ENCODE results near the gene RHOJ.

The RHOJ gene

DNA sequence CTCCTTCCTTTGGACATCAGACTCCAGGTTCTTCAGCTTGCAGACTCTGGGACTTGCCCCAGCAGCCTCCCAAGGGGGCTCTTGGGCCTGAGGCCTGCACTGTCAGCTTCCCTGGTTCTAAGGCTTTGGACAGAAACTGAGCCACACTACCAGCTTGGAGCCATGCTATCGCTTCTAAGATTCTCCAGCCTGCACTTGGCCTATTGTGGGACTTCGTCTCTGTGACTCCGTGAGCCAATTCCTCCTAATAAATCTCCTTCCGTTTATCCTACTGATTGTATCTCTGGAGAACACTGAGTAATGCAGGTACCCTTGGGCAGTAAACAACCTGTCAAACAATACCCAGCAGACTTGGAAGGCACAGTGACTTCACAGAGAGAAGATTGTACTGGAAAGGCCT is 24.9 kb upstream of the RHOJ start:
- no peak overlapping the region for H3K4me2 ChIP-seq (ENCODE audit: low read length)
- no peaks in the 10 kb centered on the region for H3F3A ChIP-seq (ENCODE audit: control insufficient read depth, insufficient read depth)
- H3K4me3 ChIP-seq (ENCODE audit: low read length): no peak overlapping the region
- no peaks in the 10 kb centered on the region for H4K20me1 ChIP-seq (ENCODE audit: control insufficient read depth, insufficient read depth, low read depth, low read length)
- H3K79me2 ChIP-seq (ENCODE audit: control insufficient read depth, low read length): no peaks in the 10 kb centered on the region
- no peaks in the 10 kb centered on the region for H3K4me1 ChIP-seq (ENCODE audit: control insufficient read depth, low read length)
- H3K27me3 ChIP-seq (ENCODE audit: control insufficient read depth, low read length): 0 out of 2 replicates have a peak, but pooled peaks cover 4% of the 10 kb centered on the region
- no peaks in the 10 kb centered on the region for H3K9me2 ChIP-seq (replicated peaks; ENCODE audit: control insufficient read depth, low read length)
- no peak for TF ChIP-seq EZH2phosphoT487 (IDR thresholded peaks at IDR 0.05; ENCODE audit: borderline replicate concordance, low read length)
- TF ChIP-seq, protein P1, sequence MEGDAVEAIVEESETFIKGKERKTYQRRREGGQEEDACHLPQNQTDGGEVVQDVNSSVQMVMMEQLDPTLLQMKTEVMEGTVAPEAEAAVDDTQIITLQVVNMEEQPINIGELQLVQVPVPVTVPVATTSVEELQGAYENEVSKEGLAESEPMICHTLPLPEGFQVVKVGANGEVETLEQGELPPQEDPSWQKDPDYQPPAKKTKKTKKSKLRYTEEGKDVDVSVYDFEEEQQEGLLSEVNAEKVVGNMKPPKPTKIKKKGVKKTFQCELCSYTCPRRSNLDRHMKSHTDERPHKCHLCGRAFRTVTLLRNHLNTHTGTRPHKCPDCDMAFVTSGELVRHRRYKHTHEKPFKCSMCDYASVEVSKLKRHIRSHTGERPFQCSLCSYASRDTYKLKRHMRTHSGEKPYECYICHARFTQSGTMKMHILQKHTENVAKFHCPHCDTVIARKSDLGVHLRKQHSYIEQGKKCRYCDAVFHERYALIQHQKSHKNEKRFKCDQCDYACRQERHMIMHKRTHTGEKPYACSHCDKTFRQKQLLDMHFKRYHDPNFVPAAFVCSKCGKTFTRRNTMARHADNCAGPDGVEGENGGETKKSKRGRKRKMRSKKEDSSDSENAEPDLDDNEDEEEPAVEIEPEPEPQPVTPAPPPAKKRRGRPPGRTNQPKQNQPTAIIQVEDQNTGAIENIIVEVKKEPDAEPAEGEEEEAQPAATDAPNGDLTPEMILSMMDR (IDR thresholded peaks at IDR 0.05; ENCODE audit: low read depth, low read length, poor library complexity, severe bottlenecking): no peak
- H3K36me3 ChIP-seq (ENCODE audit: control insufficient read depth, low read length): no peaks in the 10 kb centered on the region
- no peak overlapping the region for H3K27ac ChIP-seq (ENCODE audit: low read depth, low read length)
- H3K9me3 ChIP-seq (ENCODE audit: control insufficient read depth, insufficient read depth, low read length): no peaks in the 10 kb centered on the region

DNA sequence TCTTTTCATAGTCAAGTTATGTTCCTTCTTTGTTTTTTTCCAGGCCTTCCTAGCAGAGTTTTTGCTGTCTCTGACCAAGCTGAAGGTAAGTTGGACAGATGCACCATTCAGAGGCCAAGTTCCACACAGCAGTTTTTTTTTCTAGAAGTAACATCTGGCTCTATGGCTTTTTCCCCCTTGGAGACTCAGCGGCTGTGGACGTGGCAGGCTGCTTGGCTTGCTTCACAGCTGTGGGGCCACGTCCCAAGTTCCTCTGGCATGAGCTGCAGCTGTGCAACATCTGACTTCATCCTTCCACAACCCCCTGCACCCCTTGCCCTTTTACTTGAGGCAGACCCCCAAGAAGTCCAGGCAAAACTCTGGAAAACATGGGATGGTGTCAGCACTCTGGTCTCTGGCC is 24.2 kb upstream of the RHOJ start:
- Histone ChIP-seq H3K9me2 (replicated peaks; ENCODE audit: control insufficient read depth, low read length) (no peaks in the 10 kb centered on the region), H3K79me2 (ENCODE audit: control insufficient read depth, low read length) (no peaks in the 10 kb centered on the region), H4K20me1 (ENCODE audit: control insufficient read depth, insufficient read depth, low read depth, low read length) (no peaks in the 10 kb centered on the region), H3K9me3 (ENCODE audit: control insufficient read depth, insufficient read depth, low read length) (no peaks in the 10 kb centered on the region), H3K36me3 (ENCODE audit: control insufficient read depth, low read length) (no peaks in the 10 kb centered on the region), H3K27ac (ENCODE audit: low read depth, low read length) (no peak overlapping the region), H3K4me3 (ENCODE audit: low read length) (no peak overlapping the region), H3K4me2 (ENCODE audit: low read length) (no peak overlapping the region), H3F3A (ENCODE audit: control insufficient read depth, insufficient read depth) (no peaks in the 10 kb centered on the region), H3K4me1 (ENCODE audit: control insufficient read depth, low read length) (no peaks in the 10 kb centered on the region), H3K27me3 (ENCODE audit: control insufficient read depth, low read length) (0 out of 2 replicates have a peak, but pooled peaks cover 4% of the 10 kb centered on the region)
- TF ChIP-seq, protein P1 (IDR thresholded peaks at IDR 0.05; ENCODE audit: low read depth, low read length, poor library complexity, severe bottlenecking): no peak
- no peak for TF ChIP-seq EZH2phosphoT487 (IDR thresholded peaks at IDR 0.05; ENCODE audit: borderline replicate concordance, low read length)

DNA sequence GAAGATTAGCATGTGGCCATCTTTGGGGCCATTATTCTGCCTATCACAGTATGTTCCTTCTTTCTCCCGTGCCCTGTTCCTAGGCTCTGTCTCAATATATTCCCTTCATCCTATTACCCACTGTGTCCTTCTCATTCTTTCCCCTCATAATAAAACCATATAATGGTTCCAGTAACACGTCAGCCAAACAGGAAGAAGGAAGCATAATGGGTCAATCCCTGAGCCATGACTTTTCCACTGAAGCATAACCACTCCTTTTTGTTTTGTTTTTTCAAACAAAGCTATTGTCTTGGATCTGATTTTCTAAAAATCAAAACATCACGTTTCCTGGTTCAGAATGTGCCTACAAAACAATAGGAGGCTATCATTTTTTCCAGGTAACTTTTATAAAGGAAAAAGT is 21.3 kb upstream of the RHOJ start:
- Histone ChIP-seq H3K4me3 (ENCODE audit: low read length) (no peak overlapping the region), H3F3A (ENCODE audit: control insufficient read depth, insufficient read depth) (no peaks in the 10 kb centered on the region), H3K27me3 (ENCODE audit: control insufficient read depth, low read length) (peaks cover 4% of the 10 kb centered on the region; the same call in 1 of the 2 replicates), H3K27ac (ENCODE audit: low read depth, low read length) (no peak overlapping the region), H4K20me1 (ENCODE audit: control insufficient read depth, insufficient read depth, low read depth, low read length) (no peaks in the 10 kb centered on the region), H3K36me3 (ENCODE audit: control insufficient read depth, low read length) (no peaks in the 10 kb centered on the region), H3K4me1 (ENCODE audit: control insufficient read depth, low read length) (no peaks in the 10 kb centered on the region), H3K4me2 (ENCODE audit: low read length) (no peak overlapping the region), H3K79me2 (ENCODE audit: control insufficient read depth, low read length) (no peaks in the 10 kb centered on the region), H3K9me3 (ENCODE audit: control insufficient read depth, insufficient read depth, low read length) (no peaks in the 10 kb centered on the region), H3K9me2 (replicated peaks; ENCODE audit: control insufficient read depth, low read length) (no peaks in the 10 kb centered on the region)
- TF ChIP-seq EZH2phosphoT487 (IDR thresholded peaks at IDR 0.05; ENCODE audit: borderline replicate concordance, low read length): no peak

DNA sequence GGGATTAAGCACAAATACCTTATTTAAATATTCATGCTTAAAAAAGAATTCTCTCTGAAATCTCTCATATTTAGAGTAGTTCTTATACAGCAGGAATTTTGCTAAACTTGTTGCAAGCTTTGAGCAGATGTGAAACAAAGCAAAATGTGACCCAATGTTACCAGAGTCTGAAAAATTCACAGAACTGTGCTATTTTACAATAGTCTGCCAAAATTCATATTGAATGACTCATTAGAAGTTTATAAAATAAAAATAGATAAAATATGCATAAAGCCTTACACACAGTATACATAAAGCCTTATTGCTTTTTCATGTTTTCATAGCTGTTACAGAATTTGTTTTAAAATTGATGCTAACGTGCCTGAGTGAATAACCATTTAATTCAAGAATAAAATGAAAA is 17.8 kb upstream of the RHOJ start:
- TF ChIP-seq EZH2phosphoT487 (IDR thresholded peaks at IDR 0.05; ENCODE audit: borderline replicate concordance, low read length): no peak
- Histone ChIP-seq H3K4me3 (ENCODE audit: low read length) (no peak overlapping the region), H4K20me1 (ENCODE audit: control insufficient read depth, insufficient read depth, low read depth, low read length) (no peaks in the 10 kb centered on the region), H3K27me3 (ENCODE audit: control insufficient read depth, low read length) (peaks cover 4% of the 10 kb centered on the region; the same call in 1 of the 2 replicates), H3K79me2 (ENCODE audit: control insufficient read depth, low read length) (no peaks in the 10 kb centered on the region), H3K36me3 (ENCODE audit: control insufficient read depth, low read length) (no peaks in the 10 kb centered on the region), H3K9me3 (ENCODE audit: control insufficient read depth, insufficient read depth, low read length) (no peaks in the 10 kb centered on the region), H3K4me1 (ENCODE audit: control insufficient read depth, low read length) (no peaks in the 10 kb centered on the region), H3K27ac (ENCODE audit: low read depth, low read length) (no peak overlapping the region), H3K9me2 (replicated peaks; ENCODE audit: control insufficient read depth, low read length) (no peaks in the 10 kb centered on the region), H3K4me2 (ENCODE audit: low read length) (no peak overlapping the region), H3F3A (ENCODE audit: control insufficient read depth, insufficient read depth) (no peaks in the 10 kb centered on the region)

All from DOHH2 (cell line).